HepG2 (cell line): Measurements from ENCODE around the gene NCOR2. TPM values are rescaled to one million over a fixed set of nuclear protein-coding genes. Genes with fewer than 3 reads are reported as not detected.

Source experiments
- ARID3A ChIP-seq: IDR thresholded peaks from 2 replicates; pipeline ENCODE4 v1.6.1; 2012; ENCODE audit warnings: low read depth, low read length, improper control_type of control experiment
- DDIT3 ChIP-seq: sonication (generic); formaldehyde crosslinking; IDR thresholded peaks from 2 replicates; pipeline ENCODE4 v1.4.0; 2020; ENCODE audit warnings: mild to moderate bottlenecking, missing genetic modification reagents
- HCFC1 ChIP-seq: fragments of 150-350 bp; IDR thresholded peaks from 2 replicates; pipeline ENCODE4 v1.6.1; 2014; ENCODE audit warnings: low read depth, low read length
- KMT2A ChIP-seq: sonication (generic); formaldehyde crosslinking; IDR thresholded peaks from 2 replicates; pipeline ENCODE4 v1.4.0; 2020; ENCODE audit warnings: missing genetic modification reagents
- MED1 ChIP-seq: sonication (generic); formaldehyde crosslinking; IDR thresholded peaks from 2 replicates; pipeline ENCODE4 v1.4.0; 2020; ENCODE audit warnings: missing genetic modification reagents
- NR2F6 ChIP-seq, 2 experiments: IDR thresholded peaks; 2 replicates each; pipeline ENCODE4 v1.6.1; 2016; ENCODE audit warnings: antibody characterized with exemption in 1 of 2, mild to moderate bottlenecking in 1 of 2
- RARG ChIP-seq: sonication (generic); formaldehyde crosslinking; IDR thresholded peaks from 2 replicates; pipeline ENCODE4 v1.4.0; 2020; ENCODE audit warnings: low read depth, mild to moderate bottlenecking, missing genetic modification reagents
- SKI ChIP-seq: fragments of 450-650 bp; IDR thresholded peaks from one replicate; pipeline ENCODE4 v1.6.1; 2018; ENCODE audit warnings: mild to moderate bottlenecking; ENCODE audit not compliant: partially characterized antibody
- TAF15 ChIP-seq: fragments of 200-400 bp; formaldehyde crosslinking; IDR thresholded peaks from one replicate; pipeline ENCODE4 v1.6.1; 2018; ENCODE audit warnings: mild to moderate bottlenecking, low read depth, low read length; ENCODE audit not compliant: poor library complexity, severe bottlenecking
- TMF1 ChIP-seq: sonication (generic); formaldehyde crosslinking; IDR thresholded peaks from 2 replicates; pipeline ENCODE4 v1.8.1; 2022; ENCODE audit warnings: low read depth, missing genetic modification reagents
- TRIM24 ChIP-seq: sonication (generic); formaldehyde crosslinking; IDR thresholded peaks from 2 replicates; pipeline ENCODE4 v1.8.0; 2022; ENCODE audit warnings: mild to moderate bottlenecking, missing genetic modification reagents
- YEATS4 ChIP-seq: sonication (generic); formaldehyde crosslinking; IDR thresholded peaks from 2 replicates; pipeline ENCODE4 v1.4.0; 2020; ENCODE audit warnings: missing genetic modification reagents, borderline replicate concordance
- ZBTB1 ChIP-seq: sonication (generic); formaldehyde crosslinking; IDR thresholded peaks from 2 replicates; pipeline ENCODE4 v1.4.0; 2020; ENCODE audit warnings: missing genetic modification reagents, borderline replicate concordance
- ZNF607 ChIP-seq: sonication (generic); formaldehyde crosslinking; IDR thresholded peaks from 2 replicates; pipeline ENCODE4 v1.5.1; 2020; ENCODE audit warnings: missing genetic modification reagents, mild to moderate bottlenecking, borderline replicate concordance
- polyA plus RNA-seq, 8 experiments: library from polyadenylated mRNA; depleted of rRNA in 3 of 8; stranded (reverse) in 7 of 8; unstranded in 1 of 8; fragments of >200 nt; fragmentation: Illumina TruSeq in 4 of 8; extraction: Trizol in 4 of 8; gene quantifications; 2 replicates each; pipeline versions ENCODE4 v1.2.1 to v1.2.3, GENCODE V29; 2011 to 2016; ENCODE audit warnings: low read depth in 4 of 8, missing spikeins in 1 of 8, mixed read lengths in 1 of 8; ENCODE audit not compliant: insufficient read depth in 1 of 8
- total RNA-seq, 5 experiments: library from RNA; depleted of rRNA; stranded (reverse); fragments of >200 nt; fragmentation: Illumina TruSeq; extraction: Trizol; gene quantifications; 2 replicates each; pipeline ENCODE4 v1.2.3, GENCODE V29; 2016; ENCODE audit warnings: low read depth in 1 of 5
- TF ChIP-seq, protein P1 (sequence below): sonication (generic); formaldehyde crosslinking; IDR thresholded peaks from 2 replicates; pipeline ENCODE4 v1.9.0; 2022; ENCODE audit warnings: missing genetic modification reagents, mild to moderate bottlenecking, borderline replicate concordance
- TF ChIP-seq, protein P2 (sequence below): sonication (generic); formaldehyde crosslinking; IDR thresholded peaks from 2 replicates; pipeline ENCODE4 v1.8.0; 2022; ENCODE audit warnings: low read depth, missing genetic modification reagents
- TF ChIP-seq, protein P3 (sequence below): sonication (generic); formaldehyde crosslinking; IDR thresholded peaks from 2 replicates; pipeline ENCODE4 v1.4.0; 2020; ENCODE audit warnings: low read depth, missing genetic modification reagents

The NCOR2 gene
- total and polyA plus RNA-seq, 2 of the 13 experiments (the other 11 are each of a cell fraction or from before 2014, with no cell fraction given), result 4.5 to 5.7 TPM

GRCh38 chr12:124609041-124609989, 41.9 kb upstream of the NCOR2 start (continued):
- no peak for TF ChIP-seq DDIT3 (CRISPR knock-in tag)
- TF ChIP-seq TAF15, result no peak
- TF ChIP-seq, protein P1, sequence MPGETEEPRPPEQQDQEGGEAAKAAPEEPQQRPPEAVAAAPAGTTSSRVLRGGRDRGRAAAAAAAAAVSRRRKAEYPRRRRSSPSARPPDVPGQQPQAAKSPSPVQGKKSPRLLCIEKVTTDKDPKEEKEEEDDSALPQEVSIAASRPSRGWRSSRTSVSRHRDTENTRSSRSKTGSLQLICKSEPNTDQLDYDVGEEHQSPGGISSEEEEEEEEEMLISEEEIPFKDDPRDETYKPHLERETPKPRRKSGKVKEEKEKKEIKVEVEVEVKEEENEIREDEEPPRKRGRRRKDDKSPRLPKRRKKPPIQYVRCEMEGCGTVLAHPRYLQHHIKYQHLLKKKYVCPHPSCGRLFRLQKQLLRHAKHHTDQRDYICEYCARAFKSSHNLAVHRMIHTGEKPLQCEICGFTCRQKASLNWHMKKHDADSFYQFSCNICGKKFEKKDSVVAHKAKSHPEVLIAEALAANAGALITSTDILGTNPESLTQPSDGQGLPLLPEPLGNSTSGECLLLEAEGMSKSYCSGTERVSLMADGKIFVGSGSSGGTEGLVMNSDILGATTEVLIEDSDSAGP (CRISPR knock-in tag), result peak; percentile 70; the same call in 1 of the 2 replicates
- no peak for TF ChIP-seq TMF1 (CRISPR knock-in tag)
- no peak for TF ChIP-seq SKI
- TF ChIP-seq YEATS4 (CRISPR knock-in tag), result peak; percentile 41; the same call in 1 of the 2 replicates
- TF ChIP-seq ZNF607 (CRISPR knock-in tag), result no peak
- peak; percentile 62 for TF ChIP-seq MED1 (CRISPR knock-in tag)
- TF ChIP-seq KMT2A (CRISPR knock-in tag), result no peak
- TF ChIP-seq NR2F6 (IDR thresholded peaks at IDR 0.05), result peak; percentile 29; the same call in 1 of the 2 replicates
- TF ChIP-seq NR2F6 (CRISPR knock-in tag; IDR thresholded peaks at IDR 0.05), result peak; percentile 72
- 0 out of 2 replicates have a peak, but pooled peaks have one; percentile 55 for TF ChIP-seq TRIM24
- TF ChIP-seq ARID3A, result no peak
- no peak for TF ChIP-seq RARG (CRISPR knock-in tag)
- no peak for TF ChIP-seq HCFC1
- TF ChIP-seq, protein P2, sequence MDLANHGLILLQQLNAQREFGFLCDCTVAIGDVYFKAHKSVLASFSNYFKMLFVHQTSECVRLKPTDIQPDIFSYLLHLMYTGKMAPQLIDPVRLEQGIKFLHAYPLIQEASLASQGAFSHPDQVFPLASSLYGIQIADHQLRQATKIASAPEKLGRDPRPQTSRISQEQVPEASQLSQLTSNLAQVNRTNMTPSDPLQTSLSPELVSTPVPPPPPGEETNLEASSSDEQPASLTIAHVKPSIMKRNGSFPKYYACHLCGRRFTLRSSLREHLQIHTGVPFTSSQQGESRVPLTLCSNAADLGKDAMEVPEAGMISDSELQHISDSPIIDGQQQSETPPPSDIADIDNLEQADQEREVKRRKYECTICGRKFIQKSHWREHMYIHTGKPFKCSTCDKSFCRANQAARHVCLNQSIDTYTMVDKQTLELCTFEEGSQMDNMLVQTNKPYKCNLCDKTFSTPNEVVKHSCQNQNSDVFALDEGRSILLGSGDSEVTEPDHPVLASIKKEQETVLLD (CRISPR knock-in tag), result no peak
- TF ChIP-seq, protein P3, sequence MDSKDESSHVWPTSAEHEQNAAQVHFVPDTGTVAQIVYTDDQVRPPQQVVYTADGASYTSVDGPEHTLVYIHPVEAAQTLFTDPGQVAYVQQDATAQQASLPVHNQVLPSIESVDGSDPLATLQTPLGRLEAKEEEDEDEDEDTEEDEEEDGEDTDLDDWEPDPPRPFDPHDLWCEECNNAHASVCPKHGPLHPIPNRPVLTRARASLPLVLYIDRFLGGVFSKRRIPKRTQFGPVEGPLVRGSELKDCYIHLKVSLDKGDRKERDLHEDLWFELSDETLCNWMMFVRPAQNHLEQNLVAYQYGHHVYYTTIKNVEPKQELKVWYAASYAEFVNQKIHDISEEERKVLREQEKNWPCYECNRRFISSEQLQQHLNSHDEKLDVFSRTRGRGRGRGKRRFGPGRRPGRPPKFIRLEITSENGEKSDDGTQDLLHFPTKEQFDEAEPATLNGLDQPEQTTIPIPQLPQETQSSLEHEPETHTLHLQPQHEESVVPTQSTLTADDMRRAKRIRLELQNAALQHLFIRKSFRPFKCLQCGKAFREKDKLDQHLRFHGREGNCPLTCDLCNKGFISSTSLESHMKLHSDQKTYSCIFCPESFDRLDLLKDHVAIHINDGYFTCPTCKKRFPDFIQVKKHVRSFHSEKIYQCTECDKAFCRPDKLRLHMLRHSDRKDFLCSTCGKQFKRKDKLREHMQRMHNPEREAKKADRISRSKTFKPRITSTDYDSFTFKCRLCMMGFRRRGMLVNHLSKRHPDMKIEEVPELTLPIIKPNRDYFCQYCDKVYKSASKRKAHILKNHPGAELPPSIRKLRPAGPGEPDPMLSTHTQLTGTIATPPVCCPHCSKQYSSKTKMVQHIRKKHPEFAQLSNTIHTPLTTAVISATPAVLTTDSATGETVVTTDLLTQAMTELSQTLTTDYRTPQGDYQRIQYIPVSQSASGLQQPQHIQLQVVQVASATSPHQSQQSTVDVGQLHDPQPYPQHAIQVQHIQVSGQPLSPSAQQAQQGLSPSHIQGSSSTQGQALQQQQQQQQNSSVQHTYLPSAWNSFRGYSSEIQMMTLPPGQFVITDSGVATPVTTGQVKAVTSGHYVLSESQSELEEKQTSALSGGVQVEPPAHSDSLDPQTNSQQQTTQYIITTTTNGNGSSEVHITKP (CRISPR knock-in tag), result 0 out of 2 replicates have a peak, but pooled peaks have one; percentile 36
- TF ChIP-seq ZBTB1 (CRISPR knock-in tag), result no peak
